GM12878 (cell line): ENCODE results near the gene YAF2. TPM values are rescaled to one million over a fixed set of nuclear protein-coding genes. Genes with fewer than 3 reads are reported as not detected.

Experiments
- ATAC-seq: fragments of 200-7000 bp; cut with Tn5 transposase; 3 replicates; pipeline ENCODE4 v1.9.1; 2020; ENCODE audit warnings: mild to moderate bottlenecking, moderate library complexity
- BruUV-seq: library from RNA; stranded (reverse); fragments of 400-500 nt; replicated peaks from 2 replicates; lab custom pipeline; 2021; lab: Mats Ljungman, UMichigan
- CTCF ChIA-PET: fragments of 300-600 bp; sonication (Branson Sonifier 250); formaldehyde crosslinking; extraction: SDS; loops from one replicate; lab custom pipeline; 2021; ENCODE audit warnings: inconsistent platforms; lab: Yijun Ruan, JAX
- POLR2A ChIA-PET: fragments of 350-600 bp; formaldehyde crosslinking; extraction: SDS; loops from one replicate; lab custom pipeline; 2021; ENCODE audit warnings: inconsistent platforms; lab: Charles Lee
- RAD21 ChIA-PET: fragments of 300-600 bp; sonication (Branson Sonifier 250); formaldehyde crosslinking; loops from one replicate; lab custom pipeline; 2023; ENCODE audit warnings: antibody characterized with exemption; ENCODE audit not compliant: unreplicated experiment; lab: Charles Lee
- SMC1A ChIA-PET: fragments of 300-600 bp; sonication (Branson Sonifier 250); formaldehyde crosslinking; loops from one replicate; lab custom pipeline; 2023; ENCODE audit not compliant: unreplicated experiment, uncharacterized antibody; lab: Charles Lee
- DNase-seq: peaks from one replicate; pipeline ENCODE4 v3.0.0-alpha.2; 2011; ENCODE audit warnings: low read depth, low spot score
- FAIRE-seq: peaks from 3 replicates; lab custom pipeline; 2011; peaks lifted over from hg19 to GRCh38; lab: Jason Lieb, UNC
- H2AFZ ChIP-seq: 2 replicates; pipeline ENCODE4 v1.6.0; 2011; ENCODE audit warnings: low read depth, low read length, control low read depth; ENCODE audit not compliant: control insufficient read depth
- H3K27ac ChIP-seq: 2 replicates; pipeline ENCODE4 v1.5.1; 2011; ENCODE audit warnings: control low read depth; ENCODE audit not compliant: control insufficient read depth, insufficient read depth
- H3K27me3 ChIP-seq, 2 experiments: replicated peaks in 1 of 2; 2 replicates each; pipeline versions ENCODE4 v1.6.0 to v1.6.1; 2011; ENCODE audit warnings: low read length in 1 of 2; ENCODE audit not compliant: control insufficient read depth in 2 of 2, insufficient read depth in 2 of 2
- H3K36me3 ChIP-seq, 2 experiments: 2 replicates each; pipeline ENCODE4 v1.5.1; 2011; ENCODE audit warnings: low read length in 1 of 2; ENCODE audit not compliant: control insufficient read depth in 2 of 2, insufficient read depth in 2 of 2
- H3K4me1 ChIP-seq: 2 replicates; pipeline ENCODE4 v1.6.1; 2011; ENCODE audit warnings: mild to moderate bottlenecking, low read length, moderate library complexity, mixed read lengths; ENCODE audit not compliant: control insufficient read depth, insufficient read depth
- H3K4me2 ChIP-seq: 2 replicates; pipeline ENCODE4 v1.6.0; 2011; ENCODE audit warnings: control low read depth; ENCODE audit not compliant: control insufficient read depth, insufficient read depth
- H3K4me3 ChIP-seq: fragments of 200-600 bp; sonication (generic); 2 replicates; pipeline ENCODE4 v1.5.1; 2016
- H3K79me2 ChIP-seq: 2 replicates; pipeline ENCODE4 v1.6.0; 2011; ENCODE audit warnings: low read length; ENCODE audit not compliant: control insufficient read depth, insufficient read depth
- H3K9ac ChIP-seq: 2 replicates; pipeline ENCODE4 v1.8.0; 2011; ENCODE audit warnings: low read length, control low read depth, mixed read lengths; ENCODE audit not compliant: control insufficient read depth, insufficient read depth
- H3K9me3 ChIP-seq: replicated peaks from 3 replicates; pipeline ENCODE4 v1.5.1; 2011; ENCODE audit warnings: mild to moderate bottlenecking, low read length; ENCODE audit not compliant: control insufficient read depth, insufficient read depth
- H4K20me1 ChIP-seq: 2 replicates; pipeline ENCODE4 v1.6.0; 2011; ENCODE audit not compliant: control insufficient read depth, insufficient read depth
- ATF7 ChIP-seq: fragments of 450-650 bp; IDR thresholded peaks from 2 replicates; pipeline ENCODE4 v1.6.1; 2016; ENCODE audit warnings: low read depth, mild to moderate bottlenecking
- CHD4 ChIP-seq: fragments of 200-600 bp; sonication (generic); IDR thresholded peaks from 2 replicates; pipeline ENCODE4 v1.6.1; 2016; ENCODE audit warnings: mild to moderate bottlenecking
- E2F8 ChIP-seq: fragments of 450-650 bp; IDR thresholded peaks from 2 replicates; pipeline ENCODE4 v1.6.1; 2018; ENCODE audit warnings: mild to moderate bottlenecking, low read depth, moderate library complexity; ENCODE audit not compliant: partially characterized antibody
- EED ChIP-seq: sonication (generic); IDR thresholded peaks from 2 replicates; pipeline ENCODE4 v1.6.1; 2016; ENCODE audit warnings: antibody characterized with exemption, low read depth
- NFYB ChIP-seq: IDR thresholded peaks from 2 replicates; pipeline ENCODE4 v1.6.1; 2011; ENCODE audit warnings: low read depth, mild to moderate bottlenecking, low read length, improper control_type of control experiment, moderate library complexity; ENCODE audit not compliant: insufficient read depth
- NR2C2 ChIP-seq: IDR thresholded peaks from 2 replicates; pipeline ENCODE4 v1.6.1; 2011; ENCODE audit warnings: borderline replicate concordance, low read depth; ENCODE audit not compliant: control insufficient read depth, insufficient read length
- WGBS: methylation state at CpG from one replicate; pipeline ENCODE4 v1.1.6; 2016; ENCODE audit warnings: low lambda C conversion rate; ENCODE audit not compliant: insufficient replicate concordance, insufficient coverage; ENCODE audit errors: missing lambda C conversion rate; 5-methylcytosine and 5-hydroxymethylcytosine counted together
- in situ Hi-C: fragments of 300-500 bp; cut with MboI; formaldehyde crosslinking; loops from 9 replicates; pipeline ENCODE4 v1.14.3; 2018; ENCODE audit warnings: mixed read lengths
- intact Hi-C: fragments of 100-400 bp; cut with micrococcal nuclease; formaldehyde crosslinking; loops from one replicate; pipeline ENCODE4 v1.14.2; 2022; ENCODE audit not compliant: unreplicated experiment
- polyA plus RNA-seq, 11 experiments: library from polyadenylated mRNA; depleted of rRNA in 4 of 11; unstranded in 6 of 11; stranded (reverse) in 5 of 11; fragments of >200 nt; fragmentation: Nextera tagmentation in 4 of 11; fragmentation: Illumina TruSeq in 1 of 11; extraction: Ambion mirVana in 4 of 11; extraction: Trizol in 1 of 11; gene quantifications; 1 replicate in 1 of 11; 2 replicates in 10 of 11; pipeline versions ENCODE4 v1.2.1 to v1.2.3, GENCODE V29; 2011 to 2016; ENCODE audit warnings: inconsistent platforms in 2 of 11, missing spikeins in 2 of 11, low read depth in 1 of 11
- total RNA-seq, 4 experiments: library from RNA; depleted of rRNA in 3 of 4; stranded (reverse); fragments of >200 nt in 3 of 4; fragmentation: Illumina TruSeq in 1 of 4; extraction: Trizol in 1 of 4; gene quantifications; 2 replicates each; pipeline versions ENCODE4 v1.2.1 to v1.2.3, GENCODE V29; 2013 to 2021
- TF ChIP-seq, protein P1 (sequence below): fragments of 450-650 bp; IDR thresholded peaks from 2 replicates; pipeline ENCODE4 v1.6.1; 2017; ENCODE audit warnings: low read depth, mild to moderate bottlenecking, moderate library complexity

YAF2 gene
- total and polyA plus RNA-seq, 10 of the 15 experiments (the other 5 are each of a cell fraction or from before 2014, with no cell fraction given), result 18.8 to 36.6 (median 23.0) TPM

- Histone ChIP-seq H3K79me2 (no peaks in the 10 kb centered on the region), H3K4me3 (no peak overlapping the region), H3K27me3 (no peaks in the 10 kb centered on the region), H3K27ac (no peak overlapping the region), H3K4me2 (no peak overlapping the region), H3K36me3 (no peaks in the 10 kb centered on the region), H3K4me1 (no peaks in the 10 kb centered on the region), H3K9me3 (no peaks in the 10 kb centered on the region), H2AFZ (no peak overlapping the region), H3K9ac (no peak overlapping the region), H4K20me1 (no peaks in the 10 kb centered on the region)
- FAIRE-seq (no peak), ATAC-seq (peak; percentile 32; the same call in 1 of the 3 replicates), DNase-seq (no peak)
- BruUV-seq, result no TSS peak
- ChIA-PET CTCF (interaction anchor here (1.0 to 2.7 kb wide), 3 partner anchors 8 to 76 kb away, joined by 3 to 7 read pairs (median 3); no protein-coding TSS in a partner anchor), POLR2A (no interaction called here), SMC1A (no interaction called here), RAD21 (no interaction called here)
- in situ Hi-C loops, result no loop called here
- intact Hi-C loops, result no loop called here
- no peak for TF ChIP-seq NR2C2
Measured at GRCh38 chr12:42255866-42256261, 17.8 kb upstream of the YAF2 start.

DNA sequence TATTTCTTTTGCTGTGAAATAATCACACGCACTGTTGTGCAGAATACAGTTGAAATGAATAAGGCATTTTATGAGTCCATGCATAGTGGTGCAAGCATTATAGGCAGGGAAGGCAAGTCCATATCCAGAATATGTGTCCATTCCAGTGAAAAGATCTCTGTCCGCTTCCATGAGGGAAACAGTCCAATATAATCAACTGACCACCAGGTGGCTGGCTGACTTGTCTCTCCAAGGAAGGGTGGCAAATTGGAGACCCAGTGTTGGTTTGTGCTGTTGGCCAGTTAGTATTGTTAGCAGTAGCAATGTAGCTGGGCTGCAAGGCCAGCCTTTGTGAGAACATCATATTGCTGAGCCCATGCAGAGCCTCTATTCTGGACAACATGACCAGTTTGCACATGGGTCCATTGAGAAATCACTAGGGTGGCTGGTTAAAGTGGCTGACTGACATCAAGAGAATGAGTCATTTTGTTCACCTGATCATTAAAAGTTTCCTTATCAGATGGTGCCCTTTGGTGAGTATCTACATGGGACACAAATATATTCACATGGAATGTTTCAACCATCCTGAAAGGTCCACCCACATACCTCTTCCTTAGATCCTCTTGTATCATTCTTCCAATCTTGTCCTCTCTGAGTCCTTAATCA, 17.3 kb upstream of the YAF2 start:
- Histone ChIP-seq H3K4me3 (no peak overlapping the region), H3K4me1 (no peaks in the 10 kb centered on the region), H4K20me1 (no peaks in the 10 kb centered on the region), H3K9me3 (no peaks in the 10 kb centered on the region), H2AFZ (no peak overlapping the region), H3K4me2 (no peak overlapping the region), H3K36me3 (no peaks in the 10 kb centered on the region), H3K79me2 (no peaks in the 10 kb centered on the region), H3K9ac (no peak overlapping the region), H3K27ac (no peak overlapping the region), H3K27me3 (no peaks in the 10 kb centered on the region)
- in situ Hi-C loops (no loop called here), intact Hi-C loops (no loop called here)
- ChIA-PET POLR2A (no interaction called here), CTCF (interaction anchor here (2.7 kb wide), 1 partner anchor 77 kb away, joined by 7 read pairs; no protein-coding TSS in a partner anchor), RAD21 (no interaction called here), SMC1A (no interaction called here)
- no peak for TF ChIP-seq ATF7
- TF ChIP-seq, protein P1, sequence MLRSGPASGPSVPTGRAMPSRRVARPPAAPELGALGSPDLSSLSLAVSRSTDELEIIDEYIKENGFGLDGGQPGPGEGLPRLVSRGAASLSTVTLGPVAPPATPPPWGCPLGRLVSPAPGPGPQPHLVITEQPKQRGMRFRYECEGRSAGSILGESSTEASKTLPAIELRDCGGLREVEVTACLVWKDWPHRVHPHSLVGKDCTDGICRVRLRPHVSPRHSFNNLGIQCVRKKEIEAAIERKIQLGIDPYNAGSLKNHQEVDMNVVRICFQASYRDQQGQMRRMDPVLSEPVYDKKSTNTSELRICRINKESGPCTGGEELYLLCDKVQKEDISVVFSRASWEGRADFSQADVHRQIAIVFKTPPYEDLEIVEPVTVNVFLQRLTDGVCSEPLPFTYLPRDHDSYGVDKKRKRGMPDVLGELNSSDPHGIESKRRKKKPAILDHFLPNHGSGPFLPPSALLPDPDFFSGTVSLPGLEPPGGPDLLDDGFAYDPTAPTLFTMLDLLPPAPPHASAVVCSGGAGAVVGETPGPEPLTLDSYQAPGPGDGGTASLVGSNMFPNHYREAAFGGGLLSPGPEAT, result no peak
- no peak for TF ChIP-seq E2F8
- TF ChIP-seq NFYB, result no peak
- TF ChIP-seq EED, result no peak
- TF ChIP-seq CHD4, result no peak
- ATAC-seq (no peak; the same call in 2 of the 3 replicates), FAIRE-seq (no peak), DNase-seq (no peak)
- 90% methylated on average over 2 of the region's 2 CpGs for WGBS
- BruUV-seq, result no TSS peak
